Subcutaneous preadipocyte (primary cell): Measurements from ENCODE around the gene RGS21. TPM values are rescaled to one million over a fixed set of nuclear protein-coding genes. Genes with fewer than 3 reads are reported as not detected.

ENCODE experiments used
- total RNA-seq: library from RNA; depleted of rRNA; stranded (reverse); fragments of >200 nt; gene quantifications from 2 replicates; pipeline ENCODE4 v1.2.3, GENCODE V29; 2012

Gene RGS21
- total RNA-seq: not detected in 2 replicates

GRCh38 chr1:192316942-192317450 is at the start of gene RGS21:
Gene RGS21 (plus strand): TSS chr1:192316992. CDS start chr1:192343037, 26,045 bp downstream.

Other genes with a start within 250 kb of the RGS21 start
- not detected in 2 replicates for gene RGS18, start 158.5 kb upstream of the RGS21 start, total RNA-seq